Upper lobe of left lung (tissue), 4 donors: ENCODE results near the gene CREB3L2.

Source experiments
- CTCF ChIP-seq, 6 experiments: fragments of 450-650 bp in 4 of 6; fragments of 200-600 bp in 2 of 6; sonication (generic) in 2 of 6; IDR thresholded peaks; one replicate each; pipeline ENCODE4 v1.5.1; 2016 to 2019; ENCODE audit warnings: antibody characterized with exemption in 6 of 6
- POLR2A ChIP-seq, 4 donors: fragments of 450-650 bp; IDR thresholded peaks; one replicate each; pipeline ENCODE4 v1.5.1; 2016 to 2017; ENCODE audit warnings: antibody characterized with exemption in 4 of 4, mild to moderate bottlenecking in 2 of 4
- POLR2AphosphoS5 ChIP-seq, 2 donors: sonication (generic); formaldehyde crosslinking; IDR thresholded peaks; one replicate each; pipeline ENCODE4 v1.5.1; 2017; ENCODE audit warnings: antibody characterized with exemption in 2 of 2

DNA sequence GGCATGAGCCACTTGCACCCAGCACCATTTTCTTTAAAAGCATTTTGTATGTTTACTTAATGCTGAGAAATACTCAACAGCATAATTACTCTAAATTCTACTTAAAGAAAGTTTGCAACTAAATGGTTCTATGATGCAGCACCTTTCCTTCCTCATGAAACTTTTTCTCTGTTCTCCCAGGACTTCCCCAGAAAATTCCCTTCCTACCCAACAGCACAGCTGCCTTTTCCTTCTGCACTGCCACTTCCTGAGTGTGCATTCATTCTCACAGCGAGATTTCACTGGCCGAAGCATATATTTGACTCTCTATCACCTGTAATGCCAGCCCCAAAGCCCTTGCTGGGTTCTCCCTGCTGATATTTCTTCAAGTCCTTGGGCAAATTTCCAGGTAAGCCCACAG, 113.6 kb downstream of the CREB3L2 start:
- TF ChIP-seq POLR2A (IDR thresholded peaks at IDR 0.05) (no peak), CTCF (IDR thresholded peaks at IDR 0.05) (no peak), POLR2AphosphoS5 (IDR thresholded peaks at IDR 0.05) (no peak)
